ENCODE data around the gene PRKG1. TPM values are rescaled to one million over a fixed set of nuclear protein-coding genes. Genes with fewer than 3 reads are reported as not detected.
"Not testable (repeated sequence)": the region's sequence is repeated elsewhere in the genome, so short reads cannot be mapped to it uniquely, and the experiment has no call there.

Gene PRKG1
- polyA plus RNA-seq, 1 donor (not counting 4 experiments of a cell fraction or from before 2014, with no cell fraction given): 0.24 TPM

GRCh38 chr10:51206500-51206899 is 132.2 kb downstream of the PRKG1 start:
- H3K27ac ChIP-seq (ENCODE audit: control insufficient read depth, insufficient read depth, low read length): no peak overlapping the region
- H3K27me3 ChIP-seq (ENCODE audit: control insufficient read depth, extremely low read depth, insufficient read depth, low read length): no peaks in the 10 kb centered on the region
- H3K9me1 ChIP-seq (ENCODE audit: control insufficient read depth, extremely low read depth, insufficient read depth, low read length): no peaks in the 10 kb centered on the region
- FAIRE-seq (no peak), DNase-seq (ENCODE audit: low read depth, low spot score) (no peak)
- no peak overlapping the region for H3K4me3 ChIP-seq (ENCODE audit: control insufficient read depth in 2 of 3, extremely low read depth in 1 of 3, insufficient read depth in 2 of 3, low read depth in 1 of 3, low read length in 3 of 3)
- no peaks in the 10 kb centered on the region for H4K20me1 ChIP-seq (ENCODE audit: control insufficient read depth, extremely low read depth, insufficient read depth, low read length)
- no peak overlapping the region for H2AFZ ChIP-seq (ENCODE audit: control insufficient read depth, low read length)
- no peaks in the 10 kb centered on the region for H3K79me2 ChIP-seq (ENCODE audit: control insufficient read depth, insufficient read depth, low read length)
- dilution Hi-C loops (cut with MboI; ENCODE audit: extremely low pct_ligation_motif_present, low sequenced_read_pairs): no loop called here
- no peak for TF ChIP-seq EZH2 (IDR thresholded peaks at IDR 0.05; ENCODE audit: low read length)
- no peak for TF ChIP-seq CTCF (optimal IDR thresholded peaks at IDR 0.05 in 1 of 3, IDR thresholded peaks at IDR 0.05 in 1 of 3, conservative IDR thresholded peaks at IDR 0.05 in 1 of 3; ENCODE audit: extremely low read depth in 1 of 3, insufficient read depth in 2 of 3, low read length in 3 of 3)
- no peaks in the 10 kb centered on the region for H3K9me3 ChIP-seq (ENCODE audit: control insufficient read depth, low read depth, low read length)
- H3K9ac ChIP-seq (ENCODE audit: control insufficient read depth, extremely low read depth, insufficient read depth, low read length): no peak overlapping the region
- H3K4me1 ChIP-seq (ENCODE audit: control insufficient read depth, extremely low read depth, insufficient read depth, low read length): no peaks in the 10 kb centered on the region
- no peak overlapping the region for H3K4me2 ChIP-seq (ENCODE audit: control insufficient read depth, extremely low read depth, insufficient read depth, low read depth, low read length)
- no peaks in the 10 kb centered on the region for H3K36me3 ChIP-seq (ENCODE audit: control insufficient read depth in 2 of 2, extremely low read depth in 1 of 2, insufficient read depth in 2 of 2, low read length in 2 of 2)

GRCh38 chr10:51212937-51213336 is 138.7 kb downstream of the PRKG1 start:
- H3K36me3 ChIP-seq (ENCODE audit: control insufficient read depth in 2 of 2, extremely low read depth in 1 of 2, insufficient read depth in 2 of 2, low read length in 2 of 2); H3K79me2 ChIP-seq (ENCODE audit: control insufficient read depth, insufficient read depth, low read length); H3K9me3 ChIP-seq (ENCODE audit: control insufficient read depth, low read depth, low read length); H3K9ac ChIP-seq (ENCODE audit: control insufficient read depth, extremely low read depth, insufficient read depth, low read length); H4K20me1 ChIP-seq (ENCODE audit: control insufficient read depth, extremely low read depth, insufficient read depth, low read length); H3K4me2 ChIP-seq (ENCODE audit: control insufficient read depth, extremely low read depth, insufficient read depth, low read depth, low read length); H3K4me3 ChIP-seq (ENCODE audit: control insufficient read depth in 2 of 3, extremely low read depth in 1 of 3, insufficient read depth in 2 of 3, low read depth in 1 of 3, low read length in 3 of 3); dilution Hi-C loops (cut with MboI; ENCODE audit: extremely low pct_ligation_motif_present, low sequenced_read_pairs); H2AFZ ChIP-seq (ENCODE audit: control insufficient read depth, low read length); H3K9me1 ChIP-seq (ENCODE audit: control insufficient read depth, extremely low read depth, insufficient read depth, low read length); H3K27ac ChIP-seq (ENCODE audit: control insufficient read depth, insufficient read depth, low read length); DNase-seq (ENCODE audit: low read depth, low spot score); H3K27me3 ChIP-seq (ENCODE audit: control insufficient read depth, extremely low read depth, insufficient read depth, low read length); FAIRE-seq; H3K4me1 ChIP-seq (ENCODE audit: control insufficient read depth, extremely low read depth, insufficient read depth, low read length): not testable (repeated sequence)

Data from keratinocyte (primary cell).